ENCODE results near the gene HHIPL1.
A peak's percentile ranks its signal among the peaks of the same experiment; 100 is the strongest.

HHIPL1 gene

GRCh38 chr14:99718031-99718810 is 73.3 kb downstream of the HHIPL1 start:
- no peaks in the 10 kb centered on the region for H3K4me1 ChIP-seq (ENCODE audit: insufficient read depth, low read length)

DNA sequence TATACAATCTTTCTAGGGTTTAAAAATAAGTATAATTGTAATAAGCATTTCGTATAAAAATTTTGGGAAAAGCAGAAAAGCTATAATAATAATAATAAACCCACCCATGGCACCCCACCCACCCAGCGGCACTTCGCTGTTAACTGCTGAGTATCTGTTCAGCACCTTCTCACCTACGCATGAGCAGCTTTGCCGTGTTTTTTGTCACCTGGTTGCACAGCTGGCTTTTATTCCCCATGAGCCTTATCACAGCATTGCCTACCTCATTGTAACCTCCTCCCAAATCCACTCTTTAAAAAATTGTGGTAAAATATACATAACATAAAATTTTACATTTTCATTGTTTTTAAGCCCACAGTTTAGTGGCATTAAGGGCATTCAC is 73.9 kb downstream of the HHIPL1 start:
- Histone ChIP-seq H3K79me2 (ENCODE audit: insufficient read depth, low read length) (no peaks in the 10 kb centered on the region), H3K4me3 (ENCODE audit: low read depth in 1 of 2, low read length in 2 of 2) (no peak overlapping the region), H3K9me3 (ENCODE audit: insufficient read depth, low read length, severe bottlenecking) (no peaks in the 10 kb centered on the region), H3K27ac (ENCODE audit: low read length) (no peak overlapping the region), H3K4me1 (ENCODE audit: insufficient read depth, low read length) (no peaks in the 10 kb centered on the region), H3K36me3 (ENCODE audit: insufficient read depth, low read length) (no peaks in the 10 kb centered on the region), H3K27me3 (ENCODE audit: insufficient read depth, low read length, poor library complexity) (no peaks in the 10 kb centered on the region), H2AFZ (ENCODE audit: low read depth, low read length) (no peak overlapping the region), H3K9ac (ENCODE audit: low read depth, low read length) (no peak overlapping the region), H4K20me1 (ENCODE audit: insufficient read depth, low read length) (0 out of 2 replicates have a peak, but pooled peaks cover 3% of the 10 kb centered on the region), H3K4me2 (ENCODE audit: insufficient read depth, low read length) (no peak overlapping the region)
- DNase-seq (no peak), ATAC-seq (ENCODE audit: insufficient read depth, low read depth) (no peak)
- TF ChIP-seq CTCF (IDR thresholded peaks at IDR 0.05; ENCODE audit: borderline replicate concordance, extremely low read depth, low read length, poor library complexity, severe bottlenecking) (no peak), EZH2 (IDR thresholded peaks at IDR 0.05; ENCODE audit: borderline replicate concordance, low read depth, low read length, severe bottlenecking) (no peak)

More at GRCh38 chr14:99718031-99718810, 73.3 kb downstream of the HHIPL1 start:
- H2AFZ ChIP-seq (ENCODE audit: low read depth, low read length) = no peak overlapping the region
- H3K27ac ChIP-seq (ENCODE audit: low read length) = no peak overlapping the region
- H4K20me1 ChIP-seq (ENCODE audit: insufficient read depth, low read length) = 0 out of 2 replicates have a peak, but pooled peaks cover 3% of the 10 kb centered on the region
- no peaks in the 10 kb centered on the region for H3K79me2 ChIP-seq (ENCODE audit: insufficient read depth, low read length)
- DNase-seq (peak; percentile 1), ATAC-seq (ENCODE audit: insufficient read depth, low read depth) (no peak)
- no peak overlapping the region for H3K4me3 ChIP-seq (ENCODE audit: low read depth in 1 of 2, low read length in 2 of 2)
- no peaks in the 10 kb centered on the region for H3K9me3 ChIP-seq (ENCODE audit: insufficient read depth, low read length, severe bottlenecking)
- H3K9ac ChIP-seq (ENCODE audit: low read depth, low read length) = no peak overlapping the region
- TF ChIP-seq CTCF (IDR thresholded peaks at IDR 0.05; ENCODE audit: borderline replicate concordance, extremely low read depth, low read length, poor library complexity, severe bottlenecking) = no peak
- no peak for TF ChIP-seq EZH2 (IDR thresholded peaks at IDR 0.05; ENCODE audit: borderline replicate concordance, low read depth, low read length, severe bottlenecking)
- no peak overlapping the region for H3K4me2 ChIP-seq (ENCODE audit: insufficient read depth, low read length)
- no peaks in the 10 kb centered on the region for H3K27me3 ChIP-seq (ENCODE audit: insufficient read depth, low read length, poor library complexity)
- no peaks in the 10 kb centered on the region for H3K36me3 ChIP-seq (ENCODE audit: insufficient read depth, low read length)

- ATAC-seq (ENCODE audit: insufficient read depth, low read depth) = no peak
- Histone ChIP-seq H3K9me3 (ENCODE audit: insufficient read depth, low read length, severe bottlenecking) (no peaks in the 10 kb centered on the region), H3K36me3 (ENCODE audit: insufficient read depth, low read length) (no peaks in the 10 kb centered on the region), H3K27me3 (ENCODE audit: insufficient read depth, low read length, poor library complexity) (peaks cover 7% of the 10 kb centered on the region), H3K4me1 (ENCODE audit: insufficient read depth, low read length) (no peaks in the 10 kb centered on the region), H3K9ac (ENCODE audit: low read depth, low read length) (no peak overlapping the region), H3K79me2 (ENCODE audit: insufficient read depth, low read length) (no peaks in the 10 kb centered on the region), H3K4me3 (ENCODE audit: low read depth in 1 of 2, low read length in 2 of 2) (no peak overlapping the region), H3K27ac (ENCODE audit: low read length) (no peak overlapping the region), H2AFZ (ENCODE audit: low read depth, low read length) (no peak overlapping the region), H3K4me2 (ENCODE audit: insufficient read depth, low read length) (no peak overlapping the region), H4K20me1 (ENCODE audit: insufficient read depth, low read length) (0 out of 2 replicates have a peak, but pooled peaks cover 3% of the 10 kb centered on the region)
- TF ChIP-seq CTCF (IDR thresholded peaks at IDR 0.05; ENCODE audit: borderline replicate concordance, extremely low read depth, low read length, poor library complexity, severe bottlenecking) = no peak
- no peak for TF ChIP-seq EZH2 (IDR thresholded peaks at IDR 0.05; ENCODE audit: borderline replicate concordance, low read depth, low read length, severe bottlenecking)
- no peak for DNase-seq
These were observed 76.2 kb downstream of the HHIPL1 start for GRCh38 chr14:99720941-99721791.
